ENCODE data around the gene ARG1.
"Not testable (repeated sequence)": the region's sequence is repeated elsewhere in the genome, so short reads cannot be mapped to it uniquely, and the experiment has no call there.

Gene ARG1

DNA sequence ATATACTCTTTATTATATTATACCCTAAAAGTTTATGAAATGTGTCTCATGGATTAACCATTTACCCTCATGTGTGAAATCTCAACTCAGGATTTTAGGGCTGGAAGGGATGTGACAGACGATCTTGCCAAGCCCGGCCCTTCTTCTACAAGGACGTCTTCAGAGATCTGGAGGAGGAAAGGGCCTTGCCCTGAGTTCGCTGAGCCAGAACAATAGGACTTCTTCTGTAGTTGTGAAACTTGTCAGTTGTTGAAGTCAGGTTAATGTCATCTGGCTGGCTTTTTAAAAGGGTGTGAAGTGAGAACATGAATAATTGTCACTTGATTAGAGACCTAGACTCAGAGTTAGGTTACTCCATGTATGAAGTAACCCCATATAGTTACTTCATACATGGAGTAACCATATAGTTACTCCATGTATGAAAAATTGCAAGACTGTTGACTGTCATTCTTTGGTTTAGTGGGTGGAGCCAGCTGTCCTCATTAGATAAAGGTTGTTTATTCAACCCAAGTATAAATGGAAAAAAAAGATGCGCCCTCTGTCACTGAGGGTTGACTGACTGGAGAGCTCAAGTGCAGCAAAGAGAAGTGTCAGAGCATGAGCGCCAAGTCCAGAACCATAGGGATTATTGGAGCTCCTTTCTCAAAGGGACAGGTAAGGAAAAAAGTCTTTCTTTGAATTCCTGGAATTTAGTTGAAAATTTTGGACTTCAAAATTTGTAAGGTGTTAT lies at the start of gene ARG1:
TSS of gene ARG1 (plus strand) at position 541 of the 730 bp plus-strand sequence. CDS start at position 598, 57 bp downstream.
- TF ChIP-seq Cebpa-rat (IDR thresholded peaks at IDR 0.05) = no peak
- Histone ChIP-seq H3K27me3 (no peaks in the 10 kb centered on the region), H3K4me1 (no peaks in the 10 kb centered on the region), H3K36me3 (peaks cover 17% of the 10 kb centered on the region), H4K20me1 (no peaks in the 10 kb centered on the region), H3K4me2 (no peak within 1 kb of the TSS), H3K9me3 (no peaks in the 10 kb centered on the region), H3K9ac (no peak within 1 kb of the TSS), H3K4me3 (no peak within 1 kb of the TSS), H3K27ac (no peak within 1 kb of the TSS)

DNA sequence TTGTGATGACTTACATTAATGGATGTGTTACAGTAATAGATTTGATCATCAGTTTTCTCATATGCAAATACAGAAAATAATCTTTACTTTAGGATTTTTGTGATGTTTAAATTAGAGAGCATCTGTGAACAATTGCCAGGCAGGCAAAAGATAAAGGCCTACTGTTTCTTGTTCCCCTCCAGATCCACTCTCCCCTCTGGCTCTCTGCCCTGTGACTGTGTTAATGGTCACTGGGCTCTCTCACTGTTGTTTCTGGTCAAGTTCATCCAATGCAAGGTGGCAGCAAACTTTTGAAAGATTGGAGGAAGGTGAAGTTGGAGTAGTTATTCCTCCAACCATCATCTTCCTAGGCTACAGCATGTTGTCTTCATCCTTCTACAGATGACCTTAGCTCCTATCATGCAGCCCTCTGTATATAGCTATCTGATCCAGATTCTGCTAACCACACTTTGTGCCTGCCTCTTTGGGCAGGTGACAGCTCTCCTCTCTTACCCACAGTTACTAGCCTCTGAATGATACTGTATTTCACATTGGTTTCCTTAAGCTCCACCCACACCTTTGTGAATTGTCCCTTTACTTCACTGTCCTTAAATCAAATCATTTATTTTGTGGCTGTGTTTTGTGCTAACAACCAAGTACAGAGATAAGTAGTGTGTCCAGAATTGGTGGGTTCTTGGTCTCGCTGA lies 48.9 kb upstream of the ARG1 start:
- no peak overlapping the region for H3K4me2 ChIP-seq
- no peaks in the 10 kb centered on the region for H3K4me1 ChIP-seq
- H3K27ac ChIP-seq = no peak overlapping the region
- H4K20me1 ChIP-seq = no peaks in the 10 kb centered on the region
- no peak overlapping the region for H3K9ac ChIP-seq
- peaks cover 8% of the 10 kb centered on the region for H3K9me3 ChIP-seq
- H3K27me3 ChIP-seq = no peaks in the 10 kb centered on the region
- no peaks in the 10 kb centered on the region for H3K36me3 ChIP-seq
- H3K4me3 ChIP-seq = no peak overlapping the region
- no peak for TF ChIP-seq Cebpa-rat (IDR thresholded peaks at IDR 0.05)

DNA sequence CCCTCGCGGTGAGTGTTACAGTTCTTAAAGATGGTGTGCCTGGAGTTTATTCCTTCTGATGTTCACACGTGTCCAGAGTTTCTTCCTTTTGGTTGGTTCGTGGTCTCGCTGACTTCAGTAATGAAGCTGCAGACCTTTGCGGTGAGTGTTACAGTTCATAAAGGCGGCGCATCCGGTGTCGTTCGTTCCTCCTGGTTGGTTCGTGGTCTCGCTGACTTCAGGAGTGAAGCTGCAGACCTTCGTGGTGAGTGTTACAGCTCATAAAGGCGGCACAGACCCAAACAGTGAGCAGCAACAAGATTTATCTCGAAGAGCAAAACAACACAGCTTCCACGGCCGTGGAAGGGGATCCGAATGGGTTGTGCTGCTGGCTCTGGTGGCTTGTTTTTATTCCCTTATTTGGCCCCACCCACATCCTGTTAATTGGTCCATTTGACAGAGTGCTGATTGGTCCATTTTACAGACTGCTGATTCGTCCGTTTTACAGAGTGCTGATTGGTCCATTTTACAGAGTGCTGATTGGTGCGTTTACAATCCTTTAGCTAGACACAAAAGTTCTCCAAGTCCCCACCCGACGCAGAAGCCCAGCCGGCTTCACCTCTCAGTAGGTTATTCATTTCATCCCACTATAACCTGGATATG lies 48.2 kb upstream of the ARG1 start:
- Histone ChIP-seq H3K9me3 (peaks cover 8% of the 10 kb centered on the region), H3K27ac (no peak overlapping the region), H3K4me3 (no peak overlapping the region), H4K20me1 (no peaks in the 10 kb centered on the region), H3K4me1 (no peaks in the 10 kb centered on the region), H3K27me3 (no peaks in the 10 kb centered on the region), H3K4me2 (no peak overlapping the region), H3K36me3 (no peaks in the 10 kb centered on the region), H3K9ac (no peak overlapping the region)
- TF ChIP-seq Cebpa-rat (IDR thresholded peaks at IDR 0.05) = no peak

GRCh38 chr6:131530936-131531335 lies 42.1 kb upstream of the ARG1 start:
- not testable (repeated sequence) for H3K4me3 ChIP-seq, H3K27ac ChIP-seq, H3K36me3 ChIP-seq, H3K4me2 ChIP-seq, H3K9ac ChIP-seq, H3K9me3 ChIP-seq, H3K27me3 ChIP-seq, H4K20me1 ChIP-seq
- H3K4me1 ChIP-seq = peaks cover 24% of the 10 kb centered on the region

GRCh38 chr6:131531681-131532080 lies 41.3 kb upstream of the ARG1 start:
- H3K9ac ChIP-seq, H3K36me3 ChIP-seq, H3K27me3 ChIP-seq, H4K20me1 ChIP-seq, H3K4me3 ChIP-seq, H3K9me3 ChIP-seq, H3K27ac ChIP-seq, H3K4me2 ChIP-seq: not testable (repeated sequence)
- peaks cover 24% of the 10 kb centered on the region for H3K4me1 ChIP-seq

GRCh38 chr6:131532580-131533039 lies 40.4 kb upstream of the ARG1 start:
- Histone ChIP-seq H3K27ac (peak overlapping the region; percentile 15; the same call in 1 of the 2 replicates), H3K9me3 (no peaks in the 10 kb centered on the region), H3K4me1 (peaks cover 24% of the 10 kb centered on the region), H3K27me3 (no peaks in the 10 kb centered on the region), H3K4me2 (peak overlapping the region; percentile 3; the same call in 1 of the 2 replicates), H3K4me3 (no peak overlapping the region), H4K20me1 (no peaks in the 10 kb centered on the region), H3K9ac (no peak overlapping the region), H3K36me3 (no peaks in the 10 kb centered on the region)
- TF ChIP-seq Cebpa-rat (IDR thresholded peaks at IDR 0.05) = no peak

DNA sequence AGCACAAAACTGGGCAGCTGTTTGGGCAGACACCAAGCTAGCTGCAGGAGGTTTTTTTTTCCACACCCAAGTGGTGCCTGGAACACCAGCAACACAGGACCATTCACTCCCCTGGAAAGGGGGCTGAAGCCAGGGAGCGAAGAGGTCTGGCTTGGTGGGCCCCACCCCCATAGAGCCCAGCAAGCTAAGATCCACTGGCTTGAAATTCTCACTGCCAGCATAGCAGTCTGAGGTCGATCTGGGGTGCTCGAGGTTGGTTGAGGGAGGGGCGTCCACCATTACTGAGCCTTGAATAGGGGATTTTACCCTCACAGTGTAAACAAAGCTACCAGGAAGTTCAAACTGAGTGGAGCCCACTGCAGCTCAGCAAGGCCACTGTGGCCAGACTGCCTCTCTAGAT lies 34.4 kb upstream of the ARG1 start:
- not testable (repeated sequence) for H4K20me1 ChIP-seq, H3K4me3 ChIP-seq, H3K27ac ChIP-seq, H3K27me3 ChIP-seq, H3K9me3 ChIP-seq, H3K4me2 ChIP-seq, H3K36me3 ChIP-seq, H3K9ac ChIP-seq
- peaks cover 12% of the 10 kb centered on the region for H3K4me1 ChIP-seq

- Histone ChIP-seq H3K9me3 (0 out of 2 replicates have a peak, but pooled peaks cover 4% of the 10 kb centered on the region), H3K4me3 (no peak overlapping the region), H4K20me1 (no peaks in the 10 kb centered on the region), H3K9ac (no peak overlapping the region), H3K27me3 (no peaks in the 10 kb centered on the region), H3K27ac (no peak overlapping the region), H3K4me1 (no peaks in the 10 kb centered on the region), H3K36me3 (no peaks in the 10 kb centered on the region), H3K4me2 (no peak overlapping the region)
- TF ChIP-seq Cebpa-rat (IDR thresholded peaks at IDR 0.05) = no peak
Measured at GRCh38 chr6:131545317-131545716, 27.7 kb upstream of the ARG1 start.

GRCh38 chr6:131547488-131547887 lies 25.5 kb upstream of the ARG1 start:
- Histone ChIP-seq H4K20me1 (no peaks in the 10 kb centered on the region), H3K36me3 (no peaks in the 10 kb centered on the region), H3K27me3 (no peaks in the 10 kb centered on the region), H3K9me3 (0 out of 2 replicates have a peak, but pooled peaks cover 4% of the 10 kb centered on the region), H3K4me2 (no peak overlapping the region), H3K9ac (no peak overlapping the region), H3K4me1 (no peaks in the 10 kb centered on the region), H3K4me3 (no peak overlapping the region), H3K27ac (no peak overlapping the region)
- no peak for TF ChIP-seq Cebpa-rat (IDR thresholded peaks at IDR 0.05)

DNA sequence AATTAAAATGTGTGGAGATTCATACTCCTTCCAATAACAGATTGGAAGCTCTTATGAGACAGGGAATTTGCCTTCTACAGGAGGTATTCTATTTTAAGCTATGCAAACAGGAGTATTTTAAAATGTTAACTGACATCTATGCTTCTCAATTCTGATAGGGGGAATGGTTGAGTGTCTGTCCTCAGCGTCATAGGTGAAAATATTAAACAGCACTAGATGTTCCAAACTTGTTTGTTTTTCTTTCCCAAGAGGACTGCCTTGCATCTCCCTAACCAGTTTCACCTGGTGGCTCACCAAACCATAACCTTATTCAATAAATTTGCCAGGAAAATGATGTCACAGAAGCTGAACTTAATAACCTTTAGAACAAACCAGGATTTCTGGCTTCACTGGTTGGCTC lies 24.6 kb upstream of the ARG1 start:
- Histone ChIP-seq H3K4me3 (no peak overlapping the region), H3K9me3 (0 out of 2 replicates have a peak, but pooled peaks cover 2% of the 10 kb centered on the region), H3K4me1 (no peaks in the 10 kb centered on the region), H3K27me3 (no peaks in the 10 kb centered on the region), H3K4me2 (no peak overlapping the region), H3K27ac (no peak overlapping the region), H3K36me3 (no peaks in the 10 kb centered on the region), H3K9ac (no peak overlapping the region), H4K20me1 (no peaks in the 10 kb centered on the region)
- TF ChIP-seq Cebpa-rat (IDR thresholded peaks at IDR 0.05) = no peak

Data from BLaER1 (cell line).